ENCODE measurements around the gene DPY30.
A peak's percentile ranks its signal among the peaks of the same experiment; 100 is the strongest.

DPY30 gene

GRCh38 chr2:32009516-32010256, 29.9 kb downstream of the DPY30 start:
- no peak for DNase-seq (ENCODE audit: low read depth)

DNA sequence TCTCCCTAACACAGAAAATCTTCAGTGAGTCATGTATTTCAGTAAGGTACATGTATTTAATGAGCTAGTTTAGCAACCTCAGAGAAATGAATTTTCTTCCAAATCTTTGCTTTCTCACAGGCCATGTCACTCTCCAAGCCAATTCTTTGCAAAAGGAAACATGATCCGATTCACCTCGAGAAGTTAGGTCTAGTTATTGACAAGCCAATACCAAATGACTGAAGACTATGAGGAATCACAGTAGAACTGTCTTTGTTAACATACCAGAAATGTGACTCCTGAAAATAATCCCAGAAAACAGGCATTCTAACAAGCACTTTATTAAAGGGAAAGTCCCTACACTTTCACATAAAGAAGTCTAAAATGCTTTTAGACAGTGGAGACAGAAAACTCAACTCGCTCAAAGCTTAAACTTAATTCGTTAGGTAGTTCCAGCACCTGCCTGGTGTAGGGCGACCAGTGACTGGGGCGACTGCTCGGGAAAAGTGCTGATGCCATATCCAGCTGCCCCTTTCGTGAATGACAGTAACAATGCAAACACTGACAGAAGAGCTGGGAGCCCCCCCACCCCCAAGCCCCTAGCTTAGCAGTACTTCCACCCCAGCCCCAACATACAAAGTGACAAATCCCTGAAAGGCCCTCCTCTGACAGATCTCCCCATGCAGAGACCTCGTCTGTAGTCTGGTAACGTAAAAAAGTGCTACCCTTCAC, 30.6 kb downstream of the DPY30 start:
- peak; percentile 3 for DNase-seq (ENCODE audit: low read depth)

- DNase-seq (ENCODE audit: low read depth) = no peak
These were observed 32.5 kb downstream of the DPY30 start for GRCh38 chr2:32007121-32007391.

DNA sequence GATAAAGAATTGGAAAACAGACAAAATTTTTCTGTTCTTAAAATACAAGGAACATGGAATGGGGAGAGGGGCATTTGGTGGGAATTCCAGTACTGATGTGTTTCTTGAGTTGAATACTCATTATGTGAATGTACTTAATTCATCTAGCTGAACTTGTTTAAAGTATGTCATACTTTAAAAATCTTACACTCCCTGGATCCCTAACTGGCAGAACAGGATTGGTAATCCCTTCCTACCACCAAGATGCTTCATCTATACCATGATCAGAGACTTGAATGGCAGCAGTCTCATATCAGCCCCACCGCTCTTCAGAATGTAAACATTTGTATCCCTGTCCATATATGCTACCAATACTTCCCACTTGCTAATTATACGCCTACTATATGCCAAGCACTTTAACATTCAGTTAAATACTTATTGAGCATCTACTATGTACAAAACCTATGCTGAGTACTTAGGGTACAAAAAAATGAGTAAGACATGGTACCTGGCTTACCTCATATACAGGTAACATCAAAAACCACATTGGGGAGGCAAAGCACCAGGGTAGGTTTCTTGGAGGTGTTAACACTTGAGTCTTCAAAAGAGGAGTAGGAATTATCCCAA, 34.1 kb downstream of the DPY30 start:
- no peak for DNase-seq (ENCODE audit: low read depth)

GRCh38 chr2:32003791-32004190, 35.8 kb downstream of the DPY30 start:
- no peak for DNase-seq (ENCODE audit: low read depth)

- DNase-seq (ENCODE audit: low read depth) = no peak
These were observed 37.2 kb downstream of the DPY30 start for GRCh38 chr2:32002406-32002805.

- no peak for DNase-seq (ENCODE audit: low read depth)
These were observed 40.2 kb downstream of the DPY30 start for GRCh38 chr2:31999438-31999837.

- no peak for DNase-seq (ENCODE audit: low read depth)
These were observed 40.7 kb downstream of the DPY30 start for GRCh38 chr2:31998731-31999383.

GRCh38 chr2:31997653-31998052, 42.0 kb downstream of the DPY30 start:
- DNase-seq (ENCODE audit: low read depth) = no peak

DNA sequence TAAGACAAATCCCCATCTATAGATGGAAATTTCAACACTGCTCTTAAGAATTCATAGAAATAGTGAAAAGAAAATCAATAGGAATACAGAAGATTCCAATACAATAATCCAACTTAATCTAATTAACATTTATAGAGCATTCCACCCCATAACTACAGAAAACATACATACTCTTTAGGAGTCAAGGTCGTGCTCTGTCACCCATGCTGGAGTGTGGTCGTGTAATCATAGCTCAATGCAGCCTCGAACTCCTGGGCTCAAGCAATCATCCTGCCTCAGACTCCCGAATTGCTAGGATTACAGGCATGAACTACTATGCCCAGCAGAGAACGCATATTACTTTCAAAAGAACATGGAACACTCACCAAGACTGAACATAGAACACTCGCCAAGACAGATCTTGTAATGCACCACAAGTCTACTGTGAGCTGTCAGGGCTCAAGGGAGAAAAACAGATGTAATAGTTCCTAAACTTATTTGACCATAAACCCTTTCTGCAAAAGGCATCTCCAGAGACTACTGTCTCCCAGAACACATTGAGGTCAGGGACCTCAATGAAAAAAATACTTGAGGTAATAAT, 42.9 kb downstream of the DPY30 start:
- DNase-seq (ENCODE audit: low read depth) = no peak

- no peak for DNase-seq (ENCODE audit: low read depth)
These were observed 46.7 kb downstream of the DPY30 start for GRCh38 chr2:31992934-31993333.

- no peak for DNase-seq (ENCODE audit: low read depth)
These were observed 47.5 kb downstream of the DPY30 start for GRCh38 chr2:31992025-31992579.

DNA sequence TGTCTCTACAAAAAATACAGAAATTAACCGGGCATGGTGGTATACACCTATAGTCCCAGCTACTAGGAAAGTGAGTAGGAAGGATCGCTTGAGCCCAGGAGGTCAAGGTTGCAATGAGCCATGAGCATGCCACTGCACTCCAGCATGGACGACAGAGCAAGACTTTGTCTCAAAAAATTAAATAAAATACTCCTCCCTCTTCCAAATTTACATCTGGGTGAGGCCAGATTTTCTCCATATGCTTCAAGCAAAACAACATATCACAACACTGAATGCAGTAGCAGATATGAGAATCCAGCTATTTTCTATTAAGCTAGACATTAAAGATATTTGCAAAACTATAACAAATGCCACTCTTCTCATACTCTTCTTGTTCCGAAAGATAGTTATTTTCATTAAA, 49.7 kb downstream of the DPY30 start:
- DNase-seq (ENCODE audit: low read depth) = no peak

DNA sequence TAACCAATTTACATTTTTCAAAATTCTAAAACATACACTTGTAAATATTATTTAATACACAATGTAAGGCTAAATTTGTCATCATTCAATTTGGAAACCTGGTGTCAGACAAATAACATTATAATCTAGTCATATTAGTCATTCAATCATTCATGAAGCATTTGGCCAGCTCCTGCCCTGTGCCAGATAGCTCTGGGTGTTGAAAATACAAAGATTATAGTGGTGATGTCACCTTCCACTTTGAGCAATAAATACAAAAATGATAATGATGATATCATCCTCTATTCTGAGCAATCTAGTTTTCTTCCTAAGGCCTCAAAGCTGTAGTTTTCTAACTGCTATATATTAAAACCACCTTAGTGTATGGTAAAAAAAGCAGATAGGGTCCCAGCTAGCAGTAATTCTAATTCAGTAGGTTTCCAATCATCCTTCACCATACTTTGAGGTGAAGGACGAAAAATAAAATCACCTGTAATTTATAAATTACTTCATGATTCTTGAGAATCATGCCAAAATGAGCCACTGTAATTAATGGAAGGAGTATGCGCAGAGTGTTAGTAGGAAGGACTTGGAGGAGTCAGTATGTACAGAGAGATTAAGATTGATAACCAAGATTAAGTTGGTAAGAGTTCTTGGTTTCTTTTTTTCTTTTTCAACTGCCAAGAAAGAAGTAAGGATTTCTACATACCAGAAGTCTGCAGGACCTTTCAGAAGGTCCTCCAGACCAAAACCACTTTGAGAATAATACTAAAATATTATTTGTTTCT, 52.0 kb downstream of the DPY30 start:
- no peak for DNase-seq (ENCODE audit: low read depth)

GRCh38 chr2:31986906-31987305, 52.7 kb downstream of the DPY30 start:
- no peak for DNase-seq (ENCODE audit: low read depth)

DNA sequence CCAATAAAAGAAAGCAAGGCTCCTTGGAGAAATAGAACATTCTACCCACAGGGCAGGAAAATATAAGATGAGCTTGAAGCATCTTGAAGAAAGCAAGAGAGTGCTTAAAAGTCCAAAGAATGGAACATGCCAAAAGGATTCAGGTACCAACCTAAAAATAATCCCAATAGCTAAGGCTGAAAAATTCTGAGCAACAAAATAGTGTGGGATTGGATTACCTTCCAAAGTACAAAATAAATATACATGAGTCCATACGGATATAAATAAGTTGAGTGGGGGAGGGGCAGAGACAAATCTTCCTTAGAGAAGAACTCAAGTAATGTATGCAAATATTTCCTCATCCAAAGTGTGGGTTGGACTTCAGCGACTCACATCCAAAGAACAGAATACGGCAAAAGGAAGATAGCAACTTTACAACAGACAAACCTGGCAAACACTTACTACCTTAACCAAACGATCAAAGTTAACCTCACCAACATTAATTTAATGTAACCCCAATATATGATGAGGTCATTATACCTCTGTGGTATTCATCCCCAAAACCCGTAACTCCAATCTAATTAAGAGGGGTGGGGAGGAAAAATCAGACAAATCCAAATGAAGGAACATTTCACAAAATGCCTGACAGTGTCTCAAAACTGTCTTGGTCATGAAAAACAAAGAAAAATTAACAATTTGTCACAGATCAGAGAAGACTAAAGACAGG, 55.7 kb downstream of the DPY30 start:
- DNase-seq (ENCODE audit: low read depth) = no peak

- DNase-seq (ENCODE audit: low read depth) = no peak
These were observed 58.8 kb downstream of the DPY30 start for GRCh38 chr2:31980674-31981356.

DNA sequence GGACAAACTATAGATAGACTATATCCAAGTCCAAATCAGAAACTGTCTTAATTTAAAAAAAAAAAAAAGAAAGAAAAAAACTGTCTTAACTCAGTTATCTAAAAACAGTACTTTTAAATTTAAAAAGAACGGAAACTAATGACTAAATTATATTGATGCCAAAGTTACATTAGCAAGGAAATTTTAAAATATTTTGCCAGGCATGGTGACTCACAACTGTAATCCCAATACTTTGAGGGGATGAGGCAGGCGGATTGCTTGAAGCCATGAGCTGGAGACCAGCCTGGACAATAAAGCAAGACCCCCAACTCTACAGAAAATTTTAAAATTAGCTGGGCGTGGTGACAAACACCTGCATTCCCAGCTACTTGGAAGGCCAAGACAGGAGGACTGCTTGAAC, 59.6 kb downstream of the DPY30 start:
- no peak for DNase-seq (ENCODE audit: low read depth)

- DNase-seq (ENCODE audit: low read depth) = no peak
These were observed 60.6 kb downstream of the DPY30 start for GRCh38 chr2:31979018-31979417.

- no peak for DNase-seq (ENCODE audit: low read depth)
These were observed 61.2 kb downstream of the DPY30 start for GRCh38 chr2:31978436-31978835.

Data from stimulated activated CD4-positive, alpha-beta T cell treated with anti-CD3 and anti-CD28 coated beads, Interleukin-2, amount 100 ng/mL, for 4 hours (primary cell).